IPS-18c (cell line): Measurements from ENCODE around the gene MRPL28.
"Not testable (repeated sequence)": the region's sequence is repeated elsewhere in the genome, so short reads cannot be mapped to it uniquely, and the experiment has no call there.

Experiments used
- H3K4me3 ChIP-seq: 2 replicates; pipeline ENCODE4 v1.7.0; 2013; ENCODE audit warnings: low read depth, mild to moderate bottlenecking, low read length, moderate library complexity; ENCODE audit not compliant: insufficient read depth
- H3K9me3 ChIP-seq: one replicate; pipeline ENCODE4 v1.6.1; 2013; ENCODE audit warnings: mild to moderate bottlenecking, low read length, moderate library complexity; ENCODE audit not compliant: control insufficient read depth, insufficient read depth

Gene MRPL28

GRCh38 chr16:370443-370842 lies at the start of gene MRPL28:
Gene MRPL28 (minus strand): TSS chr16:370538. CDS start chr16:370218, 320 bp downstream.
- peak within 1 kb of the TSS; percentile 55 for H3K4me3 ChIP-seq
- no peaks in the 10 kb centered on the region for H3K9me3 ChIP-seq

DNA sequence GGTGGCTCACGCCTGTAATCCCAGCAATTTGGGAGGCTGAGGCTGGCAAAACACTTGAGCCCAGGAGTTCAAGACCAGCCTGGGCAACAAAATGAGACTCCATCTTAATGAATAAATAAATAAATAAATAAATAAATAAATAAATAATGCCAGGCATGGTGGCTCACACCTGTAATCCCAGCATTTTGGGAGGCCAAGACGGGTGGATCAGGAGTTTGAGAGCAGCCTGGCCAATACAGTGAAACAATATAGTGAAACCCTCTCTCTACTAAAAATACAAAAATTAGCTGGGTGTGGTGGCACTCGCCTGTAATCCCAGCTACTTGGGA lies 44.8 kb upstream of the MRPL28 start:
- not testable (repeated sequence) for H3K9me3 ChIP-seq, H3K4me3 ChIP-seq

- Histone ChIP-seq H3K4me3 (no peak overlapping the region), H3K9me3 (no peaks in the 10 kb centered on the region)
These were observed 44.2 kb upstream of the MRPL28 start for GRCh38 chr16:414395-415169.

GRCh38 chr16:411576-412265 lies 41.4 kb upstream of the MRPL28 start:
- Histone ChIP-seq H3K9me3 (no peaks in the 10 kb centered on the region), H3K4me3 (no peak overlapping the region)

DNA sequence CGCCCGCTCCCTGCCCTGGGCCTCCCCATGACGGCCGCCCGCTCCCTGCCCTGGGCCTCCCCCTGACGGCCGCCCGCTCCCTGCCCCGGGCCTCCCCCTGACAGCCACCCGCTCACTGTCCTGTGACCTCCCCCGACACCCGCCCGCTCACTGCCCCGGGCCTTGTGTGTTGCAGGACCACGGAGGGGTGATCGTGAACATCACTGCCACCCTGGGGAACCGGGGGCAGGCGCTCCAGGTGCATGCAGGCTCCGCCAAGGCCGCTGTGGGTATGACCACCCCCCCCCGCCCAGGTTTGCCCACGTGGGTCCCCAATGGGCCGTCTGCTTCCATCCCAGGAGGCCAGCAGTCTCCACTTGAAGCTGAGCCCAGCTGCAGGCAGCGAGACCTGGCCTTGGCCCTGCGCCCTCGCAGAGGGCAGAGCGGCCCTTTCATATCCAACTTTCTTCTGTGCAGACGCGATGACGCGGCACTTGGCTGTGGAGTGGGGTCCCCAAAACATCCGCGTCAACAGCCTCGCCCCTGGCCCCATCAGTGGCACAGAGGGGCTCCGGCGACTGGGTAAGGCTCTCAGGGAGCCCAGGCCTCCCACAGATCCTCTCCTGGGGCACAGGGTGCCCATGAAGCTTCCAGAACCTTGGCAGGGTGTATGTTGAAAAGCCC lies 40.3 kb upstream of the MRPL28 start:
- Histone ChIP-seq H3K9me3 (no peaks in the 10 kb centered on the region), H3K4me3 (no peak overlapping the region)

DNA sequence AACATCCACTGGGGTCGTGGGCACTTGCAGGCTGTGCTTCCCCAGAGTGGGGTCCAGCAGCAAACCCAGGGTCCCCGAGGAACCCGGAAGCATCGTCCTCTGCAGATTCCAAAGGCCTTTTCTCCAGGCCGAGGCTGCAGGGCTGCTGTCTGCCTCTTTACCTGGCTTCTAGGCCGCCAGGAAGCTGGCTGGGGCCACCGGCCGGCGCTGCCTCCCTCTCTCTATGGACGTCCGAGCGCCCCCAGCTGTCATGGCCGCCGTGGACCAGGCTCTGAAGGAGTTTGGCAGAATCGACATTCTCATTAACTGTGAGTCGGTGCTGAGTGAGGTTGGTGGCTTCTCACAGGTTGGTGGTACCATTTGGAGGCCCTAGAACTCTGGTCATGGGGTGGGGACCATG lies 36.9 kb upstream of the MRPL28 start:
- Histone ChIP-seq H3K9me3 (no peaks in the 10 kb centered on the region), H3K4me3 (no peak overlapping the region)

DNA sequence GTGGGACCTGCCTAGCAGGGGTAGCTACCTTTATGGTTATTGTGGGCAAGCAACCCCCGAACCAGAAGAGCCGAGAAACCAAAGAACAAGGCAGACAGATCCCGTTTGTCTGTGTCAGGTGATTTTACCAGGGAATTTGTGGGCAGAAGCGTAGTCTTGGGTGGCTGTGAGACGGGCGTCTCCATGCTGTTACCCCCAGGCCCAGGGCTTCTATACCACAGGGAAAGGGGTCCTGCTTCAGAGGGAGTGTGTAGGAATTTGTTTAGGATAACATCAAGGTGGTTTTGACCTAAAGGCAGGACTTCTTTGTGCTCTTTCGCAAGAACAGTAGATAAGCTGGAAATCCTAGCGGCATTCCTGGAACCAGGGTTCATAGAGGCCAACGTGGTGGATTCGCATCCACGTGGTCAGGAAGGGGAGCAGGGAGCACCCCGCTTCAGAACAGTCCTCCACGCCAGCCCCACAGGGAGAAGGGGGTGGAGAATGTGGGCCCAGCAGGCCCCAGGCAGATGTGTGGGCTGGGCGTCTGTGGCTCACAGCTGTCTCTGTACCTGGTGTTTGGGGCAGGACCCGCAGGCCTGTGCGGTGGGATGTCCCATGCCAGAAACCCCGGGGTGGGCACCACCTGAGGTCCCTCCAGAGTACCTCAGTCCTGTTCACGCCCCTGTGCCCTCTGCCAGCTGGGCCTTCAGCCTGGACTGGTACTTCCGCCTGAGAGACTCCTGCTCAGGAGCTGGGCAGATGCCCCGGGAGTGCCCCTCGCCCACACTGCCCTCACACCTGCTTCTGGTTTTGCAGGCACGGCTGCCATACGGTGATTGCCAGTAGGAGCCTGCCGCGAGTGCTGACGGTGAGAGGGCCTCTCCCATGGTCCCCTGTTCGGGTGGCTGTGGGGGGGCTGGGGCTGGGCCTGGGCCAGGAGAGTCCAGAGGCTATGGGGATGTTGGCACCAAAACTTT lies 35.5 kb upstream of the MRPL28 start:
- H3K4me3 ChIP-seq, result no peak overlapping the region

GRCh38 chr16:404971-405486 lies 34.7 kb upstream of the MRPL28 start:
- Histone ChIP-seq H3K4me3 (no peak overlapping the region), H3K9me3 (no peaks in the 10 kb centered on the region)

More for the DNA sequence above, 35.5 kb upstream of the MRPL28 start:
- H3K9me3 ChIP-seq, result no peaks in the 10 kb centered on the region

- peak within 1 kb of the TSS; percentile 85 for H3K4me3 ChIP-seq
- no peaks in the 10 kb centered on the region for H3K9me3 ChIP-seq
These were observed 31.4 kb upstream of the MRPL28 start, which contains the start of gene DECR2 for GRCh38 chr16:401468-402348. Gene DECR2 (plus strand): TSS chr16:401885. CDS start chr16:401964, 79 bp downstream.

GRCh38 chr16:400061-400591 lies 29.8 kb upstream of the MRPL28 start:
- H3K9me3 ChIP-seq, result no peaks in the 10 kb centered on the region

DNA sequence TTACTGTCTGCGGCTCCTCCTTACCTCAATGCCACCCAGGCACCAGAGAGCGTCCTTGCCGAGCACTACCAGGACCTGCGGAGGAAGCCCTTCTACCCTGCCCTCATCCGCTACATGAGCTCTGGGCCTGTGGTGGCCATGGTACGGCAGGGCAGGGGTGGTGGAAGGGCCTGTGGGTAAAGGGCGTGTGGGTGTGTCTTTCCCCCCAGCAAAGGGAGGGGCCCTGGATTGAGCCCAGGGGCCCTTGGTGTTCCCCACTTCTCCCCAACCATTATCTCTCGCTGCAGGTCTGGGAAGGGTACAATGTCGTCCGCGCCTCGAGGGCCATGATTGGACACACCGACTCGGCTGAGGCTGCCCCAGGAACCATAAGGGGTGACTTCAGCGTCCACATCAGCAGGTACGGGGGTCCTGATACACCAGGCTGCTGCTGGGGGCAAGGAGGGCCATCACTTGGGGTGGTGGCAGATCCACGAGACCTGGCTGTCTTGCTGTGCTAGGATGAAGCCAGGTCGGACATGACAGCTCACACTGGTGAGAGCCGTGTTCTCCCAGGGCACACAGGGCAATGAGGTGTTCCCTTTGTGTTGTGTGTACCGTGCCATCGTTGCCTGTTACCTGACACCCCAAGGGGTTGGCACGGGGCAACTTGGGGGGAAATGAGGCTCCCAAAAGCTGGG lies 29.1 kb upstream of the MRPL28 start:
- Histone ChIP-seq H3K4me3 (no peak overlapping the region), H3K9me3 (no peaks in the 10 kb centered on the region)

More at GRCh38 chr16:400061-400591, 29.8 kb upstream of the MRPL28 start:
- 0 out of 2 replicates have a peak overlapping the region, but pooled peaks have one; percentile 9 for H3K4me3 ChIP-seq

GRCh38 chr16:398561-399339 lies 28.4 kb upstream of the MRPL28 start:
- H3K4me3 ChIP-seq, result no peak overlapping the region; the same call in 1 of the 2 replicates

DNA sequence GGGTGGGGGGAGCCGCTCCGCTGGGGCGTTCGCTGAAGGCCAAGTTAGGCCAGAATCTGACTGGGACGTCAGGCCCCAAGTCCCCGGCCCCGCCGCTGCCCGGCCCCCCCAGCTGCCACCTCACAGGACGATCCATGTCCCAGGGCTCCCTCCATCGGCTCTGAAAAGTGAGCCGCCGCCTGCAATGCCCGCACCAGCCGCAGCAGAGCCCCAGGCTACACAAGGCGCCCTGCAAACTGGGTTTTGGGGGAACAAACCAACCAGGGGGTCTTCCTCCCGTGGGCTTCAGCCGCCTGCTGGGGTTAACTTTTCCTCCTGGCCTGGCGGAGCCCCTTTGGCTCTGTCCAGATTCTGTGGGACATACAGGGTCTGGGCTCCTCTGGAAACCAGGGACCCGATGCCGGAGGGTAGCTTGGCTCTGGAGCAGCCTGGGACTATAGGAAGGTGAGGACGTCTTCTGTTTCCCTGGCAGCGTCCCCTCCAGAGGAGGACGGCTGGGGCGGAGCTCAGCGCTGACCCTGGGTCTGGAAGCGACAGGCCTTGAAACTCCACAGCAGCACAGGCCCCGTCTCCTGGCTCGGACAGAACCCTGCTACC lies 27.5 kb upstream of the MRPL28 start:
- H3K4me3 ChIP-seq, result peak overlapping the region; percentile 42
- no peaks in the 10 kb centered on the region for H3K9me3 ChIP-seq

More at GRCh38 chr16:398561-399339, 28.4 kb upstream of the MRPL28 start:
- no peaks in the 10 kb centered on the region for H3K9me3 ChIP-seq

GRCh38 chr16:397135-397661 lies 26.9 kb upstream of the MRPL28 start, which contains the start of gene NME4:
Gene NME4 (plus strand): TSS chr16:397199. CDS start chr16:397223, 24 bp downstream.
- H3K9me3 ChIP-seq, result peaks cover 2% of the 10 kb centered on the region
- peak within 1 kb of the TSS; percentile 71 for H3K4me3 ChIP-seq
